ENCODE measurements around the gene KMO. TPM values are rescaled to one million over a fixed set of nuclear protein-coding genes. Genes with fewer than 3 reads are reported as not detected.

Gene KMO
- total and polyA plus RNA-seq, 2 experiments from 2014 or later = 0.05 TPM; not detected in 1

GRCh38 chr1:241608379-241609033 is 76.3 kb downstream of the KMO start:
- Histone ChIP-seq H3F3A (replicated peaks; ENCODE audit: low read depth) (no peaks in the 10 kb centered on the region), H3K27me3 (ENCODE audit: insufficient read depth) (no peaks in the 10 kb centered on the region), H2AFZ (no peak overlapping the region), H4K20me1 (replicated peaks; ENCODE audit: insufficient read depth) (no peaks in the 10 kb centered on the region), H3K36me3 (ENCODE audit: insufficient read depth) (no peaks in the 10 kb centered on the region), H3K4me1 (ENCODE audit: insufficient read depth) (no peaks in the 10 kb centered on the region), H3K27ac (ENCODE audit: low read depth) (no peak overlapping the region), H3K79me2 (replicated peaks; ENCODE audit: insufficient read depth) (no peaks in the 10 kb centered on the region), H3K4me3 (no peak overlapping the region), H3K4me2 (no peak overlapping the region), H3K9me2 (ENCODE audit: insufficient read depth) (no peaks in the 10 kb centered on the region)
- Mint-ChIP-seq H3K9me3 (no peaks in the 10 kb centered on the region), H3K36me3 (ENCODE audit: low read depth) (no peaks in the 10 kb centered on the region), H3K27ac (no peak overlapping the region; the same call in 1 of the 2 replicates), H3K4me3 (no peak overlapping the region), H3K4me1 (no peaks in the 10 kb centered on the region), H3K27me3 (ENCODE audit: insufficient read depth, low read depth, poor library complexity) (peaks cover 7% of the 10 kb centered on the region)
- DNase-seq (ENCODE audit: low spot score) = no peak
- ATAC-seq = no peak
- TF ChIP-seq ETS1 (IDR thresholded peaks at IDR 0.05) (no peak), REST (IDR thresholded peaks at IDR 0.05; ENCODE audit: unreplicated experiment) (no peak)

GRCh38 chr1:241610056-241610815 is 78.1 kb downstream of the KMO start:
- ATAC-seq (no peak), DNase-seq (ENCODE audit: low spot score) (no peak)
- H3K4me1 ChIP-seq (ENCODE audit: insufficient read depth) = no peaks in the 10 kb centered on the region
- Mint-ChIP-seq H3K27me3 (ENCODE audit: insufficient read depth, low read depth, poor library complexity) (peaks cover 7% of the 10 kb centered on the region), H3K36me3 (ENCODE audit: low read depth) (no peaks in the 10 kb centered on the region), H3K4me1 (no peaks in the 10 kb centered on the region), H3K9me3 (no peaks in the 10 kb centered on the region), H3K4me3 (no peak overlapping the region), H3K27ac (no peak overlapping the region)
- H3K79me2 ChIP-seq (replicated peaks; ENCODE audit: insufficient read depth) = no peaks in the 10 kb centered on the region
- no peak overlapping the region for H2AFZ ChIP-seq
- no peaks in the 10 kb centered on the region for H4K20me1 ChIP-seq (replicated peaks; ENCODE audit: insufficient read depth)
- H3K36me3 ChIP-seq (ENCODE audit: insufficient read depth) = no peaks in the 10 kb centered on the region
- H3F3A ChIP-seq (replicated peaks; ENCODE audit: low read depth) = no peaks in the 10 kb centered on the region
- no peak overlapping the region for H3K4me3 ChIP-seq
- no peaks in the 10 kb centered on the region for H3K27me3 ChIP-seq (ENCODE audit: insufficient read depth)
- TF ChIP-seq ETS1 (IDR thresholded peaks at IDR 0.05) (no peak), CREB1 (CRISPR knock-in tag; IDR thresholded peaks at IDR 0.05; ENCODE audit: low read depth) (no peak), EZH2 (IDR thresholded peaks at IDR 0.05; ENCODE audit: low read depth, unreplicated experiment) (no peak), EZH2phosphoT487 (IDR thresholded peaks at IDR 0.05; ENCODE audit: unreplicated experiment) (no peak), NANOG (IDR thresholded peaks at IDR 0.05; ENCODE audit: borderline replicate concordance) (no peak), JUNB (IDR thresholded peaks at IDR 0.05; ENCODE audit: unreplicated experiment) (no peak), ZNF114 (CRISPR knock-in tag; IDR thresholded peaks at IDR 0.05) (no peak), STAT1 (IDR thresholded peaks at IDR 0.05; ENCODE audit: unreplicated experiment) (no peak), CTCF (conservative IDR thresholded peaks at IDR 0.05; ENCODE audit: low read depth in 2 of 2) (no peak), ZNF331 (CRISPR knock-in tag; IDR thresholded peaks at IDR 0.05; ENCODE audit: low read depth) (no peak)
- no peak overlapping the region for H3K4me2 ChIP-seq
- H3K9me2 ChIP-seq (ENCODE audit: insufficient read depth) = no peaks in the 10 kb centered on the region
- no peak overlapping the region for H3K27ac ChIP-seq (ENCODE audit: low read depth)

Data from GM23338 (cell line).